ENCODE results near the gene KDM4C.

DNA sequence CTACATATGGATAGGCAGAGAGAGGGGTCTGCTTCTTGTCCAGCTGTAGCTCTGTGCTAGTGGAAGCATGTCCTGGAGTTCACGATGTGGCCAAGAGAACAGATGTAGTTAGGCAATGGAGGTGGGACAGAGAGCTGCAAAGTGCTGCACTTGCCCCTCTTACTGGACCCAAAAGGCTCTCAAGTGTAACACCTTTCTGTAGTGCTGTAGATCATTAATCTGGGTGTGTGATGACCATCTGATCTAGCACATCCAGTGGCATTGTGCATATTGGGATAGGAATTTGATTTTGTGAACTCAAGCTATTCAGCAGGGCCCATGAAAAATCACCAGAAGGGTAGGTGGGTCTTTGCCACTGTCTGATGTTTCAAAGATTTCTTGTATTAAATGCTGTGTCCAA, 151.4 kb downstream of the KDM4C start:
- TF ChIP-seq, protein P1, sequence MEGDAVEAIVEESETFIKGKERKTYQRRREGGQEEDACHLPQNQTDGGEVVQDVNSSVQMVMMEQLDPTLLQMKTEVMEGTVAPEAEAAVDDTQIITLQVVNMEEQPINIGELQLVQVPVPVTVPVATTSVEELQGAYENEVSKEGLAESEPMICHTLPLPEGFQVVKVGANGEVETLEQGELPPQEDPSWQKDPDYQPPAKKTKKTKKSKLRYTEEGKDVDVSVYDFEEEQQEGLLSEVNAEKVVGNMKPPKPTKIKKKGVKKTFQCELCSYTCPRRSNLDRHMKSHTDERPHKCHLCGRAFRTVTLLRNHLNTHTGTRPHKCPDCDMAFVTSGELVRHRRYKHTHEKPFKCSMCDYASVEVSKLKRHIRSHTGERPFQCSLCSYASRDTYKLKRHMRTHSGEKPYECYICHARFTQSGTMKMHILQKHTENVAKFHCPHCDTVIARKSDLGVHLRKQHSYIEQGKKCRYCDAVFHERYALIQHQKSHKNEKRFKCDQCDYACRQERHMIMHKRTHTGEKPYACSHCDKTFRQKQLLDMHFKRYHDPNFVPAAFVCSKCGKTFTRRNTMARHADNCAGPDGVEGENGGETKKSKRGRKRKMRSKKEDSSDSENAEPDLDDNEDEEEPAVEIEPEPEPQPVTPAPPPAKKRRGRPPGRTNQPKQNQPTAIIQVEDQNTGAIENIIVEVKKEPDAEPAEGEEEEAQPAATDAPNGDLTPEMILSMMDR (conservative IDR thresholded peaks at IDR 0.05 in 1 of 2, IDR thresholded peaks at IDR 0.05 in 1 of 2; ENCODE audit: low read depth in 1 of 2, low read length in 2 of 2): no peak
- no peak for TF ChIP-seq EZH2 (IDR thresholded peaks at IDR 0.05; ENCODE audit: low read length, missing control alignments)
